Vagina (tissue), 2 donors: ENCODE data around the gene LCN1.

Experiments
- POLR2A ChIP-seq, 2 donors: fragments of 450-650 bp; IDR thresholded peaks; one replicate each; pipeline ENCODE4 v1.6.1; 2017; ENCODE audit warnings: antibody characterized with exemption in 2 of 2, mild to moderate bottlenecking in 2 of 2, moderate library complexity in 2 of 2
- POLR2AphosphoS5 ChIP-seq, 2 donors: sonication (generic); formaldehyde crosslinking; IDR thresholded peaks; one replicate each; pipeline ENCODE4 v1.9.0; 2017; ENCODE audit warnings: antibody characterized with exemption in 2 of 2, mild to moderate bottlenecking in 2 of 2, low read depth in 1 of 2; ENCODE audit not compliant: insufficient read depth in 1 of 2
- TF ChIP-seq, protein P1 (sequence below), 3 experiments: fragments of 450-650 bp in 2 of 3; fragments of 200-600 bp in 1 of 3; sonication (generic) in 1 of 3; IDR thresholded peaks; one replicate each; pipeline ENCODE4 v1.5.1; 2017 to 2019; ENCODE audit warnings: antibody characterized with exemption in 3 of 3, mild to moderate bottlenecking in 2 of 3, moderate library complexity in 2 of 3

DNA sequence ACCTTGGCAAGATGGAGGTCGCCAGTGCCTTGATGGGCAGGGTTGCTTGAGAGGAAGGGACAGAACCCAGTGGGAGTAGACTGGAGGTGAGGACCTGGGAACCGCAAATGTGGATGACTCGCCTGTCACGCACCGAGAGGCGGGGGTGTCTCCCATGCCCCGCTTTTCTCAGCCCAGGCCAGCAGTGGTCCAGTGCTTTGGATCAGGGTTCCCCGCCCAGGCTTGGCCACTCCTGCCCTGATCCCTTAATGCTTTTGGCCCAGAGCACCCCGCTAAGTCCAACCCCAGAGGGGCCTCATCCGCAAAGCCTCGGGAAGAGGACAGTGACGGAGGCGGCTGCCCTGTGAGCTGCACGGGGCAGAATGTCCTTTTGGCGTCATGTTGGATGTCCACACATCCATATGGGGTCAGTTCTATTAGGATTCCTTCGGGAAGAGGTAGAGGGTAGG is 18.3 kb upstream of the LCN1 start:
- TF ChIP-seq, protein P1, sequence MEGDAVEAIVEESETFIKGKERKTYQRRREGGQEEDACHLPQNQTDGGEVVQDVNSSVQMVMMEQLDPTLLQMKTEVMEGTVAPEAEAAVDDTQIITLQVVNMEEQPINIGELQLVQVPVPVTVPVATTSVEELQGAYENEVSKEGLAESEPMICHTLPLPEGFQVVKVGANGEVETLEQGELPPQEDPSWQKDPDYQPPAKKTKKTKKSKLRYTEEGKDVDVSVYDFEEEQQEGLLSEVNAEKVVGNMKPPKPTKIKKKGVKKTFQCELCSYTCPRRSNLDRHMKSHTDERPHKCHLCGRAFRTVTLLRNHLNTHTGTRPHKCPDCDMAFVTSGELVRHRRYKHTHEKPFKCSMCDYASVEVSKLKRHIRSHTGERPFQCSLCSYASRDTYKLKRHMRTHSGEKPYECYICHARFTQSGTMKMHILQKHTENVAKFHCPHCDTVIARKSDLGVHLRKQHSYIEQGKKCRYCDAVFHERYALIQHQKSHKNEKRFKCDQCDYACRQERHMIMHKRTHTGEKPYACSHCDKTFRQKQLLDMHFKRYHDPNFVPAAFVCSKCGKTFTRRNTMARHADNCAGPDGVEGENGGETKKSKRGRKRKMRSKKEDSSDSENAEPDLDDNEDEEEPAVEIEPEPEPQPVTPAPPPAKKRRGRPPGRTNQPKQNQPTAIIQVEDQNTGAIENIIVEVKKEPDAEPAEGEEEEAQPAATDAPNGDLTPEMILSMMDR (IDR thresholded peaks at IDR 0.05): no peak
- TF ChIP-seq POLR2AphosphoS5 (IDR thresholded peaks at IDR 0.05; ENCODE audit: insufficient read depth in 1 of 2, low read depth in 1 of 2) (no peak), POLR2A (IDR thresholded peaks at IDR 0.05) (no peak)
